SJCRH30 (cell line): ENCODE data around the gene XRN2. TPM values are rescaled to one million over a fixed set of nuclear protein-coding genes. Genes with fewer than 3 reads are reported as not detected.
"Not testable (repeated sequence)": the region's sequence is repeated elsewhere in the genome, so short reads cannot be mapped to it uniquely, and the experiment has no call there.

Source experiments
- DNase-seq, 2 experiments: peaks; one replicate each; pipeline ENCODE4 v3.0.0-alpha.2; 2015 to 2020
- H3K27ac ChIP-seq: fragments of 250-450 bp; sonication (Bioruptor Pico); 2 replicates; pipeline ENCODE4 v1.5.1; 2020; ENCODE audit warnings: mild to moderate bottlenecking, moderate library complexity
- H3K27me3 ChIP-seq: fragments of 250-450 bp; sonication (Bioruptor Pico); 2 replicates; pipeline ENCODE4 v1.5.1; 2020; ENCODE audit warnings: mild to moderate bottlenecking, moderate library complexity
- H3K36me3 ChIP-seq: fragments of 250-450 bp; sonication (Bioruptor Pico); 2 replicates; pipeline ENCODE4 v1.5.1; 2020; ENCODE audit warnings: mild to moderate bottlenecking, moderate library complexity
- H3K4me1 ChIP-seq: fragments of 250-450 bp; sonication (Bioruptor Pico); 2 replicates; pipeline ENCODE4 v1.5.1; 2020; ENCODE audit warnings: mild to moderate bottlenecking, moderate library complexity
- H3K4me3 ChIP-seq: fragments of 250-450 bp; sonication (Bioruptor Pico); 2 replicates; pipeline ENCODE4 v1.5.1; 2020; ENCODE audit warnings: mild to moderate bottlenecking, moderate library complexity
- H3K9me3 ChIP-seq: fragments of 250-450 bp; sonication (Bioruptor Pico); replicated peaks from 2 replicates; pipeline ENCODE4 v1.5.1; 2020; ENCODE audit warnings: mild to moderate bottlenecking, moderate library complexity
- total RNA-seq: library from RNA; depleted of rRNA; stranded (reverse); fragments of >200 nt; shearing (Covaris generic); gene quantifications from 2 replicates; pipeline ENCODE4 v1.2.3, GENCODE V29; 2014

The XRN2 gene
- total RNA-seq, 1 experiment from 2014 or later = 166 TPM

GRCh38 chr20:21353236-21353635 is 50.1 kb downstream of the XRN2 start:
- no peak for DNase-seq
- Histone ChIP-seq H3K4me3 (no peak overlapping the region), H3K9me3 (no peaks in the 10 kb centered on the region), H3K27me3 (no peaks in the 10 kb centered on the region), H3K27ac (no peak overlapping the region), H3K4me1 (no peaks in the 10 kb centered on the region), H3K36me3 (peaks cover 69% of the 10 kb centered on the region)

DNA sequence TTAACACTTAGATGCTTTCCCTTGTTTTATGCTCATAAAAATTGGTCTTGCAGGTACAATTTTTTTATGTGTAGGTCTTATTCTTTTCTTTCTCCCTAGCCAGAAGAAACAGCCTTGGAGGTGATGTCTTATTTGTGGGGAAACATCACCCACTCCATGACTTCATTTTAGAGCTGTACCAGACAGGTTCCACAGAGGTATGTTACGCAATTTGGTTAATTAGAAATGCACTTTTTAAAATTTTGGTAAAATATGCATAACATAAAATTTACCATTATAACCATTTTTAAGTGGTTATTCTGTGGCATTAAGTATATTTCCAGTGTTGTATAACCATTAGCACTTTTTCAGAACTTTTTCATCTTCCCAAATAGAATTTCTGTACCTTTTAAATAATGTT is 52.9 kb downstream of the XRN2 start:
- H3K4me3 ChIP-seq = no peak overlapping the region

DNA sequence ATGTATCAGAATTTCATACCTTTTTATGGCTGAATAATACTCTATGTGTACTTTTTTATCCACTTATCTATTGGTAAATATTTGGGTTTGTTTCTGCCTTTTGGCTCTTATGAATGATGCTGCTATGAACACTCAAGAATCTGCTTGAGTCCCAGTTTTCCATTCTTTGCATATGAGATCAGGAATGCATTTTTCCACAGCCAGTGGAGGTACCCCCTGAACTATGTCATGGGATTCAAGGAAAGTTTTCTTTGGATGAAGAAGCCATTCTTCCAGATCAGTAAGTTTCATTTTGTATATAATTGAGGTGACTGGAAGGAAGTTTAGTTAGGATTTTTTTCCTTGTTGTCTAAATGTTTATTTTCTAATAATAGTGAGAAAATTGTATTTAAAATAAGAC is 53.3 kb downstream of the XRN2 start:
- Histone ChIP-seq H3K9me3 (no peaks in the 10 kb centered on the region), H3K27me3 (no peaks in the 10 kb centered on the region), H3K36me3 (peaks cover 68% of the 10 kb centered on the region), H3K4me3 (no peak overlapping the region), H3K27ac (no peak overlapping the region), H3K4me1 (no peaks in the 10 kb centered on the region)
- DNase-seq = no peak

More for the DNA sequence above, 52.9 kb downstream of the XRN2 start:
- no peak for DNase-seq
- Histone ChIP-seq H3K4me1 (no peaks in the 10 kb centered on the region), H3K27me3 (no peaks in the 10 kb centered on the region), H3K27ac (no peak overlapping the region), H3K9me3 (no peaks in the 10 kb centered on the region), H3K36me3 (peaks cover 68% of the 10 kb centered on the region)

DNA sequence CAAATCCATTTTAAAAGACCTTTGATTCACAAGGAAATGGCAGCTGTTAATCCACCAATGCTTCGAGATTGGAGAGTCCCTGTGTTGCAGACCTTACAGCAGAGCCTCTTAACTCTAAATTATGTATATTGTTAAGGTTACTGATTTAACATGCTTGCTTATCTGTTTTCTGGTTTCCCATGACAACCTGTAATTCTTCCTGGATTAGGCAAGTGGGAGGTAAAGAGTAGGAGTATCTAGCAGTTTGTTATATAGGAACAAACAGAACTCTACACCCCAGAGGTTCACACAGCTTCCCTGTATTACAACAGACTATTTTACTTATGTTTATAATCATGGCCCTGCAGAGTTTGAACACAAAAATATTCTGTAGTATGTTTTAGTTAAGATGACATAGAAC is 54.7 kb downstream of the XRN2 start:
- Histone ChIP-seq H3K27ac (no peak overlapping the region), H3K27me3 (no peaks in the 10 kb centered on the region), H3K4me3 (no peak overlapping the region), H3K9me3 (no peaks in the 10 kb centered on the region), H3K4me1 (no peaks in the 10 kb centered on the region), H3K36me3 (peaks cover 67% of the 10 kb centered on the region)
- no peak for DNase-seq

DNA sequence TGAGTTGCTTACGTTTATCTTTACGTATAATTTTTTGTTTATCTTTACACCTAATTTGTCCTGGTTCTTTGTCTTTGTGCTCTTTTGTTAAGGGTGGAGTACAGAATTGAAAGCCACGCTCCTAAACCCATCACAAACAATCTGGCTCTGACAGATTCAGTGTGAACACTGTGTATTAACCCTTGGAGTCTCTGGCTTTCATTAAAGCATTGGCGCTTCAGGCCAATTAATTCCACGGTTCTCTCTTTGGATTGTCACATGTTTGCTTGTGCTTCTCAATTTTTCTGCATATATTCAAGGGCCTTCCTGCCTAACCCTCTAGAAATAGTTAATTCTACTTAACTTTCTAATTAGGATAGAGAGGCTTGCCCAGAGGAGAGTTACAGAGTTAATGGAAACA is 55.6 kb downstream of the XRN2 start:
- Histone ChIP-seq H3K27ac (no peak overlapping the region), H3K4me3 (no peak overlapping the region), H3K9me3 (no peaks in the 10 kb centered on the region), H3K4me1 (no peaks in the 10 kb centered on the region), H3K36me3 (peaks cover 67% of the 10 kb centered on the region), H3K27me3 (no peaks in the 10 kb centered on the region)
- DNase-seq = no peak

GRCh38 chr20:21360705-21361104 is 57.6 kb downstream of the XRN2 start:
- Histone ChIP-seq H3K4me1 (no peaks in the 10 kb centered on the region), H3K4me3 (no peak overlapping the region), H3K9me3 (no peaks in the 10 kb centered on the region), H3K27ac (no peak overlapping the region), H3K36me3 (peaks cover 70% of the 10 kb centered on the region), H3K27me3 (no peaks in the 10 kb centered on the region)
- DNase-seq = no peak

GRCh38 chr20:21361266-21361665 is 58.1 kb downstream of the XRN2 start:
- no peak overlapping the region for H3K27ac ChIP-seq
- DNase-seq = no peak
- H3K9me3 ChIP-seq = no peaks in the 10 kb centered on the region
- no peaks in the 10 kb centered on the region for H3K27me3 ChIP-seq
- H3K4me3 ChIP-seq = no peak overlapping the region
- no peaks in the 10 kb centered on the region for H3K4me1 ChIP-seq
- H3K36me3 ChIP-seq = peaks cover 65% of the 10 kb centered on the region

DNA sequence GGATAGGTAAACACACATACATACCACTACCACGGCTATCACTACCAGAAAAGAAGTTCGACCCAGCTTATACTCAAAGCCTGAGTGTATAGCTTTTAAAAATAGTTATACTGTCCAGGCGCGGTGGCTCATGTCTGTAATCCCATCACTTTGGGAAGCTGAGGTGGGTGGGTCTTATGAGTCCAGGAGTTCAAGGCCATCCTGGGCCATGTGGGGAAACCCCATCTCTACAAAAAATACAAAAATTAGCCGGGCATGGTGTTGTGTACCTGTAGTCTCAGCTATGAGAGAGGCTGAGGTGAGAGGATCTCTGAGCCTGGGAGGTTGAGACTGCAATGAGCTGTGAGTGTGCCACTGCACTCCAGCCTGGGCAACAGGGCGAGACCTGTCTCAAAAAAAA is 61.3 kb downstream of the XRN2 start:
- Histone ChIP-seq H3K27ac (no peak overlapping the region), H3K36me3 (peaks cover 68% of the 10 kb centered on the region), H3K4me1 (no peaks in the 10 kb centered on the region), H3K4me3 (no peak overlapping the region), H3K9me3 (no peaks in the 10 kb centered on the region), H3K27me3 (no peaks in the 10 kb centered on the region)
- DNase-seq = no peak

GRCh38 chr20:21365771-21366170 is 62.6 kb downstream of the XRN2 start:
- Histone ChIP-seq H3K27me3 (no peaks in the 10 kb centered on the region), H3K27ac (no peak overlapping the region), H3K4me1 (no peaks in the 10 kb centered on the region), H3K9me3 (no peaks in the 10 kb centered on the region), H3K36me3 (peaks cover 67% of the 10 kb centered on the region), H3K4me3 (no peak overlapping the region)
- no peak for DNase-seq

GRCh38 chr20:21366273-21366672 is 63.1 kb downstream of the XRN2 start:
- not testable (repeated sequence) for H3K4me3 ChIP-seq, DNase-seq
- H3K36me3 ChIP-seq = peaks cover 66% of the 10 kb centered on the region

GRCh38 chr20:21368791-21369190 is 65.7 kb downstream of the XRN2 start:
- H3K4me3 ChIP-seq = no peak overlapping the region
- peaks cover 69% of the 10 kb centered on the region for H3K36me3 ChIP-seq
- no peak overlapping the region for H3K27ac ChIP-seq
- no peak for DNase-seq
- no peaks in the 10 kb centered on the region; the same call in 1 of the 2 replicates for H3K4me1 ChIP-seq
- H3K9me3 ChIP-seq = no peaks in the 10 kb centered on the region
- H3K27me3 ChIP-seq = no peaks in the 10 kb centered on the region

More at GRCh38 chr20:21366273-21366672, 63.1 kb downstream of the XRN2 start:
- H3K27ac ChIP-seq, H3K9me3 ChIP-seq, H3K27me3 ChIP-seq, H3K4me1 ChIP-seq: not testable (repeated sequence)

DNA sequence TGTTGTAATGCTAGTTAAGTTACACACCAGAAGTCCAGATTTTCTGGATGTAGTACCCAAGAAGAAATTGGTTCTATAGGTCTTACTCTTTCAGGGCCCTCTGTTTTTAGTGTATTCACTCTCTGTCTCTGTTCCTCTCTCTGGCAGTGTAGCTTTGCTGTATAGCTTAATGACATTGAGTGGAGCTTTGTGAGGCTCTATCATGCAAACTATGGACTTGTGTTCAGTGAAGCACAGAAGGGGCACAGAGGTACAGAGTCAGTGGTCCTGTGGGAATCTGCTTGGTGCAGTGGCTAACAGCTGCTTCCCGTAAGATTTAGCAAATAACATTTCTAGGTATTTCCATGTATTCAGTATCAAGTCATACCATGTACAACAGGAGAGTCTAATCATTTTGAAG is 68.1 kb downstream of the XRN2 start:
- Histone ChIP-seq H3K4me1 (no peaks in the 10 kb centered on the region; the same call in 1 of the 2 replicates), H3K36me3 (peaks cover 67% of the 10 kb centered on the region), H3K27me3 (no peaks in the 10 kb centered on the region), H3K9me3 (no peaks in the 10 kb centered on the region), H3K4me3 (no peak overlapping the region), H3K27ac (no peak overlapping the region)
- DNase-seq = peak in 1 of 2 experiments; percentile 23

DNA sequence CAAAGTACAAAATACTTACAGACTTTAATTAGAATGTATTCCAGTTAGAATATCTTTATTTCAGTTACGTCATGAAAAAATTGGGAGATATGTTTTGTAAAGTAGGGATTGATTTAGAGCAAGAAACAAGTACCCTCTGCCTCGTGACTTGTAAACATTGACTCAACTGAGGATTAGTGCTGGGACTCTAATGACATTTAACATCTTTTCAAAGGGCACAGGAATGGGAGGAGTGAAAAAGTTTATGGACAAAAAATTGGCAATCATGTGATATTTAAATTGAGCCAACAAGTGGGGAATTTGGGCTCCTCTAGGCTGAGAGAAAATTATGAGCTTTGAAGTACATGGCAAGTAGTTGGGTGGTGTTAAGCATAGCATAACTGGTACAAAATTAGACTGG is 68.9 kb downstream of the XRN2 start:
- no peak overlapping the region for H3K27ac ChIP-seq
- H3K4me1 ChIP-seq = no peaks in the 10 kb centered on the region; the same call in 1 of the 2 replicates
- no peaks in the 10 kb centered on the region for H3K9me3 ChIP-seq
- no peak overlapping the region for H3K4me3 ChIP-seq
- peaks cover 68% of the 10 kb centered on the region for H3K36me3 ChIP-seq
- no peaks in the 10 kb centered on the region for H3K27me3 ChIP-seq
- DNase-seq = no peak

GRCh38 chr20:21373436-21373835 is 70.3 kb downstream of the XRN2 start:
- Histone ChIP-seq H3K27me3 (no peaks in the 10 kb centered on the region), H3K9me3 (no peaks in the 10 kb centered on the region), H3K36me3 (peaks cover 62% of the 10 kb centered on the region), H3K4me3 (no peak overlapping the region), H3K4me1 (no peaks in the 10 kb centered on the region; the same call in none of the 2 replicates), H3K27ac (no peak overlapping the region)
- no peak for DNase-seq

- Histone ChIP-seq H3K4me3 (no peak overlapping the region), H3K9me3 (no peaks in the 10 kb centered on the region), H3K27ac (no peak overlapping the region), H3K4me1 (peaks cover 5% of the 10 kb centered on the region), H3K36me3 (peaks cover 50% of the 10 kb centered on the region), H3K27me3 (no peaks in the 10 kb centered on the region)
- no peak for DNase-seq
Measured at GRCh38 chr20:21376626-21377025, 73.5 kb downstream of the XRN2 start.

DNA sequence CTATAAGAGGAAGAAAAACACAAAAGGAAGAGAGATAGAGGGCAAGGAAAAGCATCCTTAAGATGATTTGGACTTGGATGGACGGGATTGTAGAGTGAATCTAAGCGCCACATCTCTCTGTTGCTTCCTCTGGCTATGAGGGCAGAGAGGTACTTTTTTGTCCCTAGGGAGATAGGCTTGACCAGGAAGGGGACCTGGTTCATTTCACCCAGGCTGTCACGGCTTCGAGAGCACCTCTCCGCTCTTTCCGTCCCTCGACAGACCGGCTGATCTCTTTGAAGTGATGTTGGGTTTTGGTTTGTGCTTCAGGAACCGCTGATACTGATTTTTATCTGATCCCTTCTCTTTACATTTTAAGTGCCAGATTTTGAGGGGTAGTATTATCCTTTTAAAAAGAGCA is 74.6 kb downstream of the XRN2 start:
- no peak overlapping the region for H3K4me3 ChIP-seq
- no peaks in the 10 kb centered on the region for H3K27me3 ChIP-seq
- H3K27ac ChIP-seq = no peak overlapping the region
- DNase-seq = no peak
- H3K9me3 ChIP-seq = no peaks in the 10 kb centered on the region
- peaks cover 5% of the 10 kb centered on the region for H3K4me1 ChIP-seq
- peaks cover 49% of the 10 kb centered on the region for H3K36me3 ChIP-seq
